GM12801 (cell line): Measurements from ENCODE around the gene NEU2.

Experiments
- TF ChIP-seq, protein P1 (sequence below): IDR thresholded peaks from one replicate; pipeline ENCODE4 v1.5.1; 2011; ENCODE audit warnings: control low read depth; ENCODE audit not compliant: insufficient read length; ENCODE audit errors: extremely low read depth

Gene NEU2

DNA sequence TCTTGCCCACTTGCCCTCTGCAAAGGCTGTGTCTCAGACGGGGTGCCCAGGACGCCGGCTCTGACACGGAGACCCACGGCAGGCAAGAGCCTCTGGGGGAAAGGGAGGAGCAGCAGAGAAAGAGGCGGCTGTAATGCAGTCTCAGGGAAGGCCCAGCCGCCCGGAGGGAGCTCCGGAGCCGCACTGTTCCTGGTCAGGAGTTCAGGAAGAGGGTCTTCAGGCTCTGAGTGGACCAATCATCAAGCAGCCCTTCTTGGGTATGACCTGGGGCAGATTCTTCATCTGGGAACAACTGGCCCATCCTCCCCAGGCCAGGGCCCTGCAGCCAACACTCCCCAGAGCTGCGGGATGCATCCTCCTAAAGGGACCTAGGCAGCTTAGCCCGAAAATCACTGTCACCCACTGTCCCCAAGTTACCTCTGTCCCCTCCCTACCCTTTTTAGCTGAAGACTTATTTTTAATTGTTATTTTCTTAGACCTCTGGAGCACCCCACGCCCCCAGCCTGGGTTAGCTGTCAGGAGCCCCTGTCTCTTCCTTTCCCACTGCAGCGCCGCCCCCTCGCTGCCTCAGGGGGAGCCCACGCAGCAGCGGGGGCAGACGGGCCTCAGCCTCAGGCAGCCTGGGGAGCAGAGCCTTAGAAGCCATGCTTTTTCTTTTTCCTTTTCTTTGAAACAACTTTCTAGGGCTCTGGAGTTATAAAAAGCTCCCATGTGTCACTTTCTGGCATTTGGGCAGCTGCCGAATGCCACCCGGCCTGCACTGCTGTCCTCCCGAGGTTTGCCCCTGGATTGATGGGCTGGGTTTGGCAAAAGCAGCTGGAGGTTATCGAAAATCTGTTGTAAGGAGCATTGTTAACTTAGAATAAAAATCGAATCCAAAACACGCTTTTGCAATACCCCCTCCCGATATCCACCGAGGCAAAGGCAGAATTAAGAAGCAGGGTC lies 644 bp upstream of the NEU2 start:
- TF ChIP-seq, protein P1, sequence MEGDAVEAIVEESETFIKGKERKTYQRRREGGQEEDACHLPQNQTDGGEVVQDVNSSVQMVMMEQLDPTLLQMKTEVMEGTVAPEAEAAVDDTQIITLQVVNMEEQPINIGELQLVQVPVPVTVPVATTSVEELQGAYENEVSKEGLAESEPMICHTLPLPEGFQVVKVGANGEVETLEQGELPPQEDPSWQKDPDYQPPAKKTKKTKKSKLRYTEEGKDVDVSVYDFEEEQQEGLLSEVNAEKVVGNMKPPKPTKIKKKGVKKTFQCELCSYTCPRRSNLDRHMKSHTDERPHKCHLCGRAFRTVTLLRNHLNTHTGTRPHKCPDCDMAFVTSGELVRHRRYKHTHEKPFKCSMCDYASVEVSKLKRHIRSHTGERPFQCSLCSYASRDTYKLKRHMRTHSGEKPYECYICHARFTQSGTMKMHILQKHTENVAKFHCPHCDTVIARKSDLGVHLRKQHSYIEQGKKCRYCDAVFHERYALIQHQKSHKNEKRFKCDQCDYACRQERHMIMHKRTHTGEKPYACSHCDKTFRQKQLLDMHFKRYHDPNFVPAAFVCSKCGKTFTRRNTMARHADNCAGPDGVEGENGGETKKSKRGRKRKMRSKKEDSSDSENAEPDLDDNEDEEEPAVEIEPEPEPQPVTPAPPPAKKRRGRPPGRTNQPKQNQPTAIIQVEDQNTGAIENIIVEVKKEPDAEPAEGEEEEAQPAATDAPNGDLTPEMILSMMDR: no peak

DNA sequence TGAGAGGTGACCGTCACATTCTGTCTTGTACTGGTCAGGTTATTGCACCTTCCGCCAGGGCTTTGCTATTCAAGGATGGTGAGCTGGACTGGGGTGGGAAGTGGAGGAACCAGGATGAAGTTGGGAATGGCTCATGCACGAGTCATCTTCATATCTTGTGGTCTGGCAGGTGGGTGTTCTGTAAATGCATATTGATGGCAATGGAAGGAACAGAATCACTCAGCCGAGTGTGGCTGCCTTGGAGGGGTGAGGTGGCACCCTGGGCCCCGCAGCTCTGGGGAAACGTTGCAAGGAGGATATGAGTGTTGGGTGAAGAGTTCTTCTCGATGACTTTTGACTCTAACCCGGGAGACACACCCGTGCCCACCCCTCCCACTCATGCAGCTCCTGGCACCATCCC lies 1.2 kb downstream of the NEU2 start:
- TF ChIP-seq, protein P1: no peak

DNA sequence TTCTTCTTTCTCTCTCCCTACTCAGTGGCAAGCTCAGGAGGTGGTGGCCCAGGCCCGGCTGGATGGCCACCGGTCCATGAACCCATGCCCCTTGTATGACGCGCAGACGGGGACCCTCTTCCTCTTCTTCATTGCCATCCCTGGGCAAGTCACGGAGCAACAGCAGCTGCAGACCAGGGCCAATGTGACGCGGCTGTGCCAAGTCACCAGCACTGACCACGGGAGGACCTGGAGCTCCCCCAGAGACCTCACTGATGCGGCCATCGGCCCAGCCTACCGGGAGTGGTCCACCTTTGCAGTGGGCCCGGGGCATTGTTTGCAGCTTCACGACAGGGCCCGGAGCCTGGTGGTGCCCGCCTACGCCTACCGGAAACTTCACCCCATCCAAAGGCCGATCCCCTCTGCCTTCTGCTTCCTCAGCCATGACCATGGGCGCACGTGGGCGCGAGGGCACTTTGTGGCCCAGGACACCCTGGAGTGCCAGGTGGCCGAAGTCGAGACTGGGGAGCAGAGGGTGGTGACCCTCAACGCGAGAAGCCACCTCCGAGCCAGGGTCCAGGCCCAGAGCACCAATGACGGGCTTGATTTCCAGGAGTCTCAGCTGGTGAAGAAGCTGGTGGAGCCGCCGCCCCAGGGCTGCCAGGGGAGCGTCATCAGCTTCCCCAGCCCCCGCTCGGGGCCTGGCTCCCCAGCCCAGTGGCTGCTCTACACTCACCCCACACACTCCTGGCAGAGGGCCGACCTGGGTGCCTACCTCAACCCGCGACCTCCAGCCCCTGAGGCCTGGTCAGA lies 1.8 kb downstream of the NEU2 start:
- TF ChIP-seq, protein P1: no peak

DNA sequence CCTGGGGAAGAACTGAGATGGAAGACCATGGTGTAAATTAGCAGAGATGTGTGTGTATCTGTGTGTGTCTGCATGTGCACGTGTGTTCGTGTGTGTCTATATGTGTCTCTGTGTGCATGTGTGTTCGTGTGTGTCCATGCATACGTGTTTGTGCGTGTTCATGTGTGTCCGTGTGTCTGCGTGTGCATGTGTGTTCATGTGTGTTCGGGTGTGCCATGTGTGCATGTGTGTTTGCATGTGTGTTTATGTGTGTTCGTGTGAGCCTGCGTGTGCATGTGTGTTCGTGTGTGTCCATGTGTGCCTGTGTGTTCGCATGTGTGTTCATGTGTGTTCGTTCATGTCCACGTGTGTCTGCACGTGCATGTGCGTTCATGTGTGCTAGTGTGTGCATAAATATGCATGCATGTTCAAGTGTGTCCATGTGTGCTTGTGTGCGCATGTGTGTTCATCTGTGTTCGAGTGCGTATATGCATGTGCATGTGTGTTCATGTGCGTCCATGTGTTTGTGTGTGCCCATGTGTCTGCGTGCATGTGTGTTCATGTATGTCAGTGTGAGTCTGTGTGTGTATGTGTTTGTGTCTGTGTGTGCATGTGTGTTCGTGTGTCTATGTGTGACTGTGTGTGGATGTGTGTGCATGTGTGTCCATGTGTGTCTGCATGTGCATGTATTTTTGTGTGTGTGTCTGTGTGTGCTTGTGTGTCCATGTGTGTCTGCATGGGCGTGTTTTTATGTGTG lies 3.1 kb downstream of the NEU2 start:
- TF ChIP-seq, protein P1: no peak

DNA sequence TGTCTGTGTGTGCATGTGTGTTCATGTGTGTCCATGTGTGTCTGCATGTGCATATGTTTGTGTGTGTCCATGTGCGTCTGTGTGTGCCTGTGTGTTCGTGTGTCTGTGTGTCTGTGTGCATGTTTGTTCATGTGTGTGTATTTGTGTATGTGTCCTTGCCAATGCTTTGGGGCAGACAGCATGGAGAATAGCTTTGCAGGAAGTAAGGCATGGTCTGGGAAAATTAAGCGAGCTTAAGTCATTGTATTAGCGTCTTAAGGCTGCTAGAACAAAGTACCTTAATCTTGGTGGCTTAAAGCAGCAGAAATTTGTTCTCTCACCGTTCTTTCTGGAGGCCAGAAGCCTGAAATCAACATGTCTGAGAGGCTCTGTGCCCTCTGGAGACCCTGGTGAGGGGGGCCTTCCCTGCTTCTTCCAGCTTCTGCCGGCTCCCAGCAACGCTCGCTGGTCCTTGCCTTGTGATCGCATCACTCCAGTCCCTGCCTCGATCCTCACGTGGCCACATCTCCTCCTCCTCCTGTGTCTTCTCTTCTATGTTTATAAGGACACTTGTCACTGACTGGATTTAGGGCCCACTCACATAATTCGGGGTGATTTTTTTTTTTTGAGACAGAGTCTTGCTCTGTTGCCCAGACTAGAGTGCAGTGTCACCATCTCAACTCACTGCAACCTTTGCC lies 3.8 kb downstream of the NEU2 start:
- TF ChIP-seq, protein P1: no peak

DNA sequence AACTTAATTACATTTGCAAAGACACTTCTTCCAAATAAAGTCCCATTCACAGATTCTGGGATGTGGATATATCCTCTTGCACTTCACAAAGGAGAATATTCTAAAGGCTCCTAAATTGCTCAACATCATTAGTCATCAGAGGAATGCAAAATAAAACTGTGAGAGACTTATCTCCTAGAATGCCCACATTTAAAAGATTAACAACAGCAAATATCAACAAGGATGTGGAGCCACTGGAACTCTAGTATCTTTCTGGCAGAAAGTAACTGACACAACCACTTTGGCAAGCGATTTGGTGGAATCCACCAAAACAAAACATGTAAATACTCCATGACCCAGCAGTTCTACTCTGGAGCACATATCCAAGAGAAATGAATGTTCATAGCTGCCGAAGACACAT lies 4.6 kb downstream of the NEU2 start:
- TF ChIP-seq, protein P1: no peak
